ENCODE data around the gene RAB9B. TPM values are rescaled to one million over a fixed set of nuclear protein-coding genes. Genes with fewer than 3 reads are reported as not detected.

The RAB9B gene
- total RNA-seq, 1 experiment from 2014 or later = 0.22 TPM

DNA sequence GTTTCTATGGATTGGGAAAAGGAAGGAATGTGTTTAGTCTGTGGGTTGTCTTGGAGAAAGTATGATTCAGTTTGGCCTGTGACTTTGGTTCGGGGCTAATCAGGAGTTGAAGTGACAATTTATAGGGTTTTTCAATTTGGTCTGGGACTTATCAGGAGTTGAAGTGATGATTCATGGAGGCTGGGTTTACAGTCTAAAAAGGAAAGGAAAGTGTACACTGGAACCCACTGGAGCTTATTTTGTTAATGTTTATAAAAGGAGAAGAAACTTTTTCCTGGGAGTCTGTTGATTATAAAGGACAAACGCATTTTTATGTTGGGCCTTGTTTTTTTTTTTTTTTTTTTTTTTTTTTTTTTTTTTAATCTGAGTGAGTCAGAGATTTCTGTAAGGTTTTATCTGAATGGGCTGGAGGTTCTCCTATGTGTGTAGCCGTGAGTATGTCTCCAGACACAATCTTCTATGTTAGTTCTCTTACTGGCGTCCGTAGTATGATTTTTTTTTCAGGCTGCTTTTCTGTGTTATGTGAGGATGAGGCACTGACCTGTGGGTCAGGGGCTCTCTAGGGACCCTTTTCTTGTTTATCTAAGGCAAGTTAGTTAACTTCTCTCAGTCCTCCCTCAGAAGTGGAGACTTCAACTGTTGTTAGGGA lies 33.0 kb upstream of the RAB9B start:
- POLR2A ChIA-PET = interaction anchor here (0.7 kb wide), 1 partner anchor 71 kb away, joined by 5 read pairs; no protein-coding TSS in a partner anchor
- Mint-ChIP-seq H3K4me3 (no peak overlapping the region), H3K4me1 (no peaks in the 10 kb centered on the region), H3K36me3 (no peaks in the 10 kb centered on the region), H3K27me3 (ENCODE audit: low read depth) (peaks cover 11% of the 10 kb centered on the region; the same call in 1 of the 2 replicates), H3K9me3 (no peaks in the 10 kb centered on the region), H3K27ac (no peak overlapping the region)
- ATAC-seq = no peak
- CTCF ChIA-PET = interaction anchor here (0.6 kb wide), 1 partner anchor 375 kb away, joined by 4 read pairs; no protein-coding TSS in a partner anchor
- no peak for DNase-seq (ENCODE audit: low spot score)
- TF ChIP-seq GRHL2 (CRISPR knock-in tag; IDR thresholded peaks at IDR 0.05; ENCODE audit: insufficient replicate concordance, severe bottlenecking) = no peak

GRCh38 chrX:103864149-103864548 lies 32.1 kb upstream of the RAB9B start:
- Mint-ChIP-seq H3K4me3 (no peak overlapping the region), H3K27ac (no peak overlapping the region), H3K36me3 (no peaks in the 10 kb centered on the region), H3K4me1 (no peaks in the 10 kb centered on the region), H3K9me3 (no peaks in the 10 kb centered on the region), H3K27me3 (ENCODE audit: low read depth) (peaks cover 18% of the 10 kb centered on the region; the same call in 1 of the 2 replicates)
- ATAC-seq = no peak
- ChIA-PET POLR2A (no interaction called here), CTCF (no interaction called here)
- TF ChIP-seq OVOL2 (CRISPR knock-in tag; IDR thresholded peaks at IDR 0.05; ENCODE audit: borderline replicate concordance) (no peak), MYBL2 (CRISPR knock-in tag; IDR thresholded peaks at IDR 0.05) (no peak)
- DNase-seq (ENCODE audit: low spot score) = no peak

DNA sequence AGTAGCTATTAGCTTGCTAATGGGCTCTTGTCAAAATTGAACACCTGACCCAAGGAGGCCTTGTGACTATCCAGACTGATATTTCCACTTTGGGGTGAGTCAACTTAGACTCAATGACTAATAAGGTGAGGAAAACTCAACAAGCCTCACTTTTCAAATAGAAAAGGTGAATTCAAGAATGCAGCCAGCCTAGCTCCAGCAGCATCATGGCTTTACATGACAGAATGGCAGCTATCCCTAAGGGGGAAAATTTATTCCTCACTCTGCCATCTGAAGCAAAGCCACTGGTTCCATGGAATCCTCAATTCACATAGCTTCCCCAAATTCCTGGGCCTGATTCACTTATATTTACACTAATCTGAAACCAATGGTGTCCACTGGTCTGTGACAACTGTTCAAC lies 29.1 kb upstream of the RAB9B start:
- H3K27ac Mint-ChIP-seq = no peak overlapping the region
- ATAC-seq = no peak
- POLR2A ChIA-PET = no interaction called here
- CTCF ChIA-PET = interaction anchor here (1.7 kb wide), 1 partner anchor 16 kb away, joined by 5 read pairs; no protein-coding TSS in a partner anchor
- H3K4me1 Mint-ChIP-seq = peaks cover 3% of the 10 kb centered on the region; the same call in 1 of the 2 replicates
- DNase-seq (ENCODE audit: low spot score) = no peak
- H3K4me3 Mint-ChIP-seq = no peak overlapping the region
- no peaks in the 10 kb centered on the region for H3K36me3 Mint-ChIP-seq
- no peaks in the 10 kb centered on the region for H3K9me3 Mint-ChIP-seq
- H3K27me3 Mint-ChIP-seq (ENCODE audit: low read depth) = peaks cover 23% of the 10 kb centered on the region
- TF ChIP-seq, protein P1, sequence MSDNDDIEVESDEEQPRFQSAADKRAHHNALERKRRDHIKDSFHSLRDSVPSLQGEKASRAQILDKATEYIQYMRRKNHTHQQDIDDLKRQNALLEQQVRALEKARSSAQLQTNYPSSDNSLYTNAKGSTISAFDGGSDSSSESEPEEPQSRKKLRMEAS (CRISPR knock-in tag; IDR thresholded peaks at IDR 0.05) = no peak
- TF ChIP-seq, protein P2, sequence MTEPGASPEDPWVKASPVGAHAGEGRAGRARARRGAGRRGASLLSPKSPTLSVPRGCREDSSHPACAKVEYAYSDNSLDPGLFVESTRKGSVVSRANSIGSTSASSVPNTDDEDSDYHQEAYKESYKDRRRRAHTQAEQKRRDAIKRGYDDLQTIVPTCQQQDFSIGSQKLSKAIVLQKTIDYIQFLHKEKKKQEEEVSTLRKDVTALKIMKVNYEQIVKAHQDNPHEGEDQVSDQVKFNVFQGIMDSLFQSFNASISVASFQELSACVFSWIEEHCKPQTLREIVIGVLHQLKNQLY (CRISPR knock-in tag; IDR thresholded peaks at IDR 0.05) = no peak
- TF ChIP-seq PRRX2 (CRISPR knock-in tag; IDR thresholded peaks at IDR 0.05) (no peak), NFYB (CRISPR knock-in tag; conservative IDR thresholded peaks at IDR 0.05; ENCODE audit: low read depth) (no peak), EMX1 (CRISPR knock-in tag; IDR thresholded peaks at IDR 0.05) (no peak), TP53 (CRISPR knock-in tag; IDR thresholded peaks at IDR 0.05) (no peak), FOXK1 (CRISPR knock-in tag; IDR thresholded peaks at IDR 0.05) (no peak), ESRRA (CRISPR knock-in tag; IDR thresholded peaks at IDR 0.05; ENCODE audit: borderline replicate concordance) (no peak), ZNF423 (CRISPR knock-in tag; IDR thresholded peaks at IDR 0.05) (no peak), NR1H2 (CRISPR knock-in tag; IDR thresholded peaks at IDR 0.05) (no peak), HMGA2 (CRISPR knock-in tag; IDR thresholded peaks at IDR 0.05) (no peak), OVOL2 (CRISPR knock-in tag; IDR thresholded peaks at IDR 0.05; ENCODE audit: borderline replicate concordance) (no peak)
- TF ChIP-seq, protein P3, sequence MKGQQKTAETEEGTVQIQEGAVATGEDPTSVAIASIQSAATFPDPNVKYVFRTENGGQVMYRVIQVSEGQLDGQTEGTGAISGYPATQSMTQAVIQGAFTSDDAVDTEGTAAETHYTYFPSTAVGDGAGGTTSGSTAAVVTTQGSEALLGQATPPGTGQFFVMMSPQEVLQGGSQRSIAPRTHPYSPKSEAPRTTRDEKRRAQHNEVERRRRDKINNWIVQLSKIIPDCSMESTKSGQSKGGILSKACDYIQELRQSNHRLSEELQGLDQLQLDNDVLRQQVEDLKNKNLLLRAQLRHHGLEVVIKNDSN (CRISPR knock-in tag; IDR thresholded peaks at IDR 0.05) = no peak
- TF ChIP-seq, protein P4, sequence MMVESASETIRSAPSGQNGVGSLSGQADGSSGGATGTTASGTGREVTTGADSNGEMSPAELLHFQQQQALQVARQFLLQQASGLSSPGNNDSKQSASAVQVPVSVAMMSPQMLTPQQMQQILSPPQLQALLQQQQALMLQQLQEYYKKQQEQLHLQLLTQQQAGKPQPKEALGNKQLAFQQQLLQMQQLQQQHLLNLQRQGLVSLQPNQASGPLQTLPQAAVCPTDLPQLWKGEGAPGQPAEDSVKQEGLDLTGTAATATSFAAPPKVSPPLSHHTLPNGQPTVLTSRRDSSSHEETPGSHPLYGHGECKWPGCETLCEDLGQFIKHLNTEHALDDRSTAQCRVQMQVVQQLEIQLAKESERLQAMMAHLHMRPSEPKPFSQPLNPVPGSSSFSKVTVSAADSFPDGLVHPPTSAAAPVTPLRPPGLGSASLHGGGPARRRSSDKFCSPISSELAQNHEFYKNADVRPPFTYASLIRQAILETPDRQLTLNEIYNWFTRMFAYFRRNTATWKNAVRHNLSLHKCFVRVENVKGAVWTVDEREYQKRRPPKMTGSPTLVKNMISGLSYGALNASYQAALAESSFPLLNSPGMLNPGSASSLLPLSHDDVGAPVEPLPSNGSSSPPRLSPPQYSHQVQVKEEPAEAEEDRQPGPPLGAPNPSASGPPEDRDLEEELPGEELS (CRISPR knock-in tag; IDR thresholded peaks at IDR 0.05) = no peak
- TF ChIP-seq, protein P5, sequence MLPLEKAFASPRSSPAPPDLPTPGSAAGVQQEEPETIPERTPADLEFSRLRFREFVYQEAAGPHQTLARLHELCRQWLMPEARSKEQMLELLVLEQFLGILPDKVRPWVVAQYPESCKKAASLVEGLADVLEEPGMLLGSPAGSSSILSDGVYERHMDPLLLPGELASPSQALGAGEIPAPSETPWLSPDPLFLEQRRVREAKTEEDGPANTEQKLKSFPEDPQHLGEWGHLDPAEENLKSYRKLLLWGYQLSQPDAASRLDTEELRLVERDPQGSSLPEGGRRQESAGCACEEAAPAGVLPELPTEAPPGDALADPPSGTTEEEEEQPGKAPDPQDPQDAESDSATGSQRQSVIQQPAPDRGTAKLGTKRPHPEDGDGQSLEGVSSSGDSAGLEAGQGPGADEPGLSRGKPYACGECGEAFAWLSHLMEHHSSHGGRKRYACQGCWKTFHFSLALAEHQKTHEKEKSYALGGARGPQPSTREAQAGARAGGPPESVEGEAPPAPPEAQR (CRISPR knock-in tag; IDR thresholded peaks at IDR 0.05) = no peak

All from WTC11 (cell line).